Tibial nerve (tissue), 3 donors: ENCODE results near the gene SMAD6.

Experiments used
- CTCF ChIP-seq, 5 experiments: fragments of 200-600 bp in 3 of 5; fragments of 450-650 bp in 2 of 5; sonication (generic) in 3 of 5; IDR thresholded peaks; one replicate each; pipeline ENCODE4 v1.5.1; 2016 to 2019; ENCODE audit warnings: antibody characterized with exemption in 5 of 5, mild to moderate bottlenecking in 3 of 5, moderate library complexity in 2 of 5
- POLR2A ChIP-seq, 2 donors: fragments of 450-650 bp; IDR thresholded peaks; one replicate each; pipeline ENCODE4 v1.6.1; 2017; ENCODE audit warnings: antibody characterized with exemption in 2 of 2, mild to moderate bottlenecking in 2 of 2, moderate library complexity in 2 of 2

- no peak for TF ChIP-seq CTCF (IDR thresholded peaks at IDR 0.05)
- no peak for TF ChIP-seq POLR2A (IDR thresholded peaks at IDR 0.05)
Measured at GRCh38 chr15:66663664-66664063, 38.4 kb upstream of the SMAD6 start.
